UCSD-AML1 (cell line): ENCODE results near the gene MET.
"Not testable (repeated sequence)": the region's sequence is repeated elsewhere in the genome, so short reads cannot be mapped to it uniquely, and the experiment has no call there.

Experiments
- DNase-seq: peaks from one replicate; lab custom pipeline; 2025; ENCODE audit not compliant: unreplicated experiment; lab: John Stamatoyannopoulos, UW

Gene MET

GRCh38 chr7:116697761-116698160 is 25.8 kb downstream of the MET start:
- no peak for DNase-seq

GRCh38 chr7:116698396-116698795 is 26.4 kb downstream of the MET start:
- no peak for DNase-seq

DNA sequence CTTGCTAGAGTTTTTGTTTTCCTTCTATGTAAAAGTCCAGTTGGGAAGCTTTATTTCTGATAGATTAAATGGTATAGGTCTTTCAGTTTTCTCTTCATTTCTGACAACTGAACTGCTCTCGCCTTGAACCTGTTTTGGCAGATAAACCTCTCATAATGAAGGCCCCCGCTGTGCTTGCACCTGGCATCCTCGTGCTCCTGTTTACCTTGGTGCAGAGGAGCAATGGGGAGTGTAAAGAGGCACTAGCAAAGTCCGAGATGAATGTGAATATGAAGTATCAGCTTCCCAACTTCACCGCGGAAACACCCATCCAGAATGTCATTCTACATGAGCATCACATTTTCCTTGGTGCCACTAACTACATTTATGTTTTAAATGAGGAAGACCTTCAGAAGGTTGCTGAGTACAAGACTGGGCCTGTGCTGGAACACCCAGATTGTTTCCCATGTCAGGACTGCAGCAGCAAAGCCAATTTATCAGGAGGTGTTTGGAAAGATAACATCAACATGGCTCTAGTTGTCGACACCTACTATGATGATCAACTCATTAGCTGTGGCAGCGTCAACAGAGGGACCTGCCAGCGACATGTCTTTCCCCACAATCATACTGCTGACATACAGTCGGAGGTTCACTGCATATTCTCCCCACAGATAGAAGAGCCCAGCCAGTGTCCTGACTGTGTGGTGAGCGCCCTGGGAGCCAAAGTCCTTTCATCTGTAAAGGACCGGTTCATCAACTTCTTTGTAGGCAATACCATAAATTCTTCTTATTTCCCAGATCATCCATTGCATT is 27.1 kb downstream of the MET start:
- DNase-seq, result no peak

GRCh38 chr7:116699722-116700120 is 27.7 kb downstream of the MET start:
- no peak for DNase-seq

DNA sequence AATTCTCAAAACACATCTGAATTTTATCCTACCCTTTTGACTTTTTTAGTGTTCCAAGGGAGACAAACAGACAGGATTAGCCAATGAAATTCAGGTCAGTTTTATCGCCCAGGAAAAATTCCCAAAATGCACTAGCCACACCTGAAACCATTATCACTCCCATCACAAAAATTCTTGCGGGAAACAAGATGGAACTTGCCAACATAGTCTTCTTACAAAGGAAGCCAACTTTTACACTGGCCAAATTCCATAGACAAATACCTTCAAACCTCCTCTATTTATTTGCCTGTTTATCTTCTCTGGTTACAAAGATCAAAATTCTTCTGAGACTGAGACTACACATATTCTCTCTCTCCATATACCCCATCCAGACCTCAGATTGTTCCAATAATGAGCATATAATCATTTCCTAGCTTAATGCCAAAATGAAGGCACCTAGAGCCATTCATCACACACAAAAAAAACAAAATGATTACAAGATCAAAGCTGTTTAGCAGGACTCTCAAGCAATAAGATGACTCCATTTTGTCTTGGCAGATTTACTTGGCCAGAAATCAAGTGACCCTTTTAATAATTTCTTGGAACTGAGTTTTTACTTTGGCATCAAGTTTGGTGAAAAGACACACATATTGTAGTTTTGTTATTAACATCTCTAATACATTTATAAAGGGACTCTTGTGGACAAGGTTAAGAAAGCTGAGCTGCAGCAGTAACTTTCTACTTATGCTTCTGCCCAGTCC is 30.2 kb downstream of the MET start:
- DNase-seq, result no peak

DNA sequence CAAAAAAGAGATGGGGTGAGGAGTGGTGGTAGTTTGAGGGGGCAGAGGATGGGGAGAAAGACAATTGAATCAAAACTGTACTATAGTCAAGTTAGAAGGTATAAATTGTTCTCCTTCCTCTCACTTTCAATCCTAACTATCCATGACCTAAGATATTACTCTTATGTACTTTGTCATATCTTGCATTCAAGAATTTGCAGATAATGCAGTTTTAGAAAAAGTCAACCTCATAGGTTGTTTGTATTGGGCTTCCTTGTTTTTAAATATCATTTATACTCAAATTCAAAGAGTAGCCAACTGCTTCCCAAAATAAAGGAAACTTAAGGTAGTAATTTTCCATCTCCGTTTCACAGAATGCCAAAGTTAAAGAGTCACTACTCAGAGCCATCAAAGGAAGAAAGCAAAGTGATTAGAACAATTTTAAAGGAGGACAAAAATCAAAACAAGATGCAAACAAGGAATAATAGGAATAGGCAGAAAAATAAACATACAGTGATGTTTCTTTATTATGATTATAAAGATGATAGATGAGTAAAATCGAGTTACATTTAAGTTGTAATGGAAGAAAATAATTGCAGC is 32.7 kb downstream of the MET start:
- no peak for DNase-seq

DNA sequence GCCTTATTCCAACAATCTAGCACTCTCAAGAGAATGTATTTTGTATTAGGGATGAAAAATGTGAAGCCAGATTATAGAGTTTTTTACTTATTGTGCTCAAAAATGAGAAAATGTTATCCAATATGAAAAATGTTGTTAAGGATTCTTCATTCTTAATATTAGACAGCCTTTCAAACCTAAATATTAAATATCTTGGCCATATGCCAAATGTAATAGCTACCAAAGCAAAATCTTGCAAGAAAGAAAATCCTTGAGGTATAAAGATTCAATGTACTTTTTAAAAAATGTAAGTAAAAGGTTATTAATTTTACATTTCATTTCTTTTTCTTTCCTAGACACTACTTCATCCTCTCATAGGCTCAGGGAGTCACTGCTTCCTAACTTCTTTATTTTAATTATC is 33.4 kb downstream of the MET start:
- DNase-seq, result no peak

DNA sequence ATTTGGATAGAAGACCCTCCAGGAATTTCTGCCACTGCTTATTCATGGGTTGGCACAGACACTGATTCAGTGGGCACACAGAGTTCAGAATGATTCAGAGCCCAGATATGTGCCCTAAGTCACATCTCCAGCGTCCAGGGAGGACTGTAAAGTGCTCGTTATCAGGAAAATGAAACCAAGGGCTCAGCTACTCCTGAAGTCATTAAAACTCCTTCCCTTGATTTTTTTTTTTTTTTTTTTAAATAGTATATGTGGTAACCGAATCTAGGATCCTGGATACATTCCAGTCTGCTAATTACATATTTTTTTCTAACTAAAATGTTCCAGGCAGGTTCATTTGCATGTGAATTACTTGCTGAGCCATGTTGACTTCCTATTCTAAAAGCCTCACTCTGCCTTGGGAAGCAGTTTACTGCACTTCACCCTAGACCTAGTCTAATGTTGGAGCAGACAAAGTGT is 34.7 kb downstream of the MET start:
- DNase-seq, result no peak

DNA sequence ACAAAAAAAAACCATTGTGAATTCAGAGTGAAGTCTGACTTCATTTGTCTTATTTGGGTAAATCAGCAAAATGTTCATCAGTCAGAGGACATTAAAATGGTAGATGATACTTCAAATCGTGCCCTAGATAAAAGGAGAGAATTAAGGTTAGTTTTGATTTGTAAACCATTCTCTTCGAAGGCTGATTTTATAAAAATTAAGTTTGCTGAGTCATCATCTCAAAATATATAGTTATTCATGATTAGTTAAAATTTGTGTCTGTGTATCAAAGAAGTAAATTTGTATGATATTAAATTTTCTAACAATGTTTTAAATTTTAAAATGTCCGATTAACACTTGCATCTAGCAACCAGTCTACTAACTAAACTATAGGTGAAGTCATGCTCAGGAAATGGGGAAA is 35.3 kb downstream of the MET start:
- DNase-seq, result no peak

DNA sequence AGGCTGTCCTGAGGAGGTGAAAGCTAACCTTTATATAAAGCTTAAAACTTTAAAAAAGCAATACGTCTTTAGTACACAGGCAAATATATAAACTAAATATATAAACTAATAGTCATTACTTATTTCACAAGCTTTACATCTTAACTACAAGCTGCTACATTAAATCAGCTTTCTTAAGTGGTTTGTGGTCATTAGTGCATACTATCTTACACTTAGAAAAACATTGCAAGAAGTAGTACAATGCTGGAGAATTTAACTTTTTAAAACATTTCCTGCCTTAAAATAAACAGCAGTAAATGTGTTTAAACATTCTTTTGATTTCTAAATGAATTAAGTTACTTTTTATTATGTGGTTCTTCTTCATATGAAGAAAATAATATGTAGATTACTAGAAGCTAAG is 36.3 kb downstream of the MET start:
- no peak for DNase-seq

DNA sequence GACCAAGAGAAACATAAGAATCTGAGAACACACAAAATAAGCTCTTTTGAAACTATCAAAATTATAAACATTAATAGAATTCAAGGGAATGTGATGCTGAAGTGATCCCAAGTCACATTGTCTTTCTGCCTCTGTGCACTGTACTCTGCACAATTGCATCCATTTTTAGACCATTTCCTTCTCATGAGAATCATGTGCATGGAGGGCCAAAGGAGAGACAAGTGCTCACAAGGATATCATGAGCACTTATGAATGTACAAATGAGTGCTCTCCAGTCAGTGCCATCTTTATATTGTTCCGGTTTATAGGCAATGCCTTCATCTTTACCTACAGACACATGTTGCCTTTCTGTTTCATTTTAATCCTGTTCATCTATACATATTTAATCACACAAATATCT is 36.9 kb downstream of the MET start:
- no peak for DNase-seq

DNA sequence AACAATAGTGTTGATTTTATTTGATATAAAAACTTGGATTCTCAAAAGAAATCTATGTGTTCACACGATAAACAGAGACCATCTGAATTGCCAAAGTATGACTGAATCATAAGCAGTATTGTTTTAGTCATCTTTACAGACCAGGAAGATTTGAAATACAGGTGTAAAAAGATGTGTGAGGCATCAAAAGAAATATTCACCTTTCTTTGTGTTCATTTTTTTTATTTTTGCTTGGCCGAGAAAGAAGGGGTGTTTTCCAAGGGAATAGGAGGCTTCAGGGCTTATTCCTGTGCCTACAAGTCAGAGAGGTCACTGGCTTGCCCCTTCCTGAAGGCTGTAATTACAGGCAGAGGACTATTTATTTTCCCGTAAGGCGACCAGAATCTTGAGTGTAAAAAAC is 37.3 kb downstream of the MET start:
- DNase-seq, result no peak

DNA sequence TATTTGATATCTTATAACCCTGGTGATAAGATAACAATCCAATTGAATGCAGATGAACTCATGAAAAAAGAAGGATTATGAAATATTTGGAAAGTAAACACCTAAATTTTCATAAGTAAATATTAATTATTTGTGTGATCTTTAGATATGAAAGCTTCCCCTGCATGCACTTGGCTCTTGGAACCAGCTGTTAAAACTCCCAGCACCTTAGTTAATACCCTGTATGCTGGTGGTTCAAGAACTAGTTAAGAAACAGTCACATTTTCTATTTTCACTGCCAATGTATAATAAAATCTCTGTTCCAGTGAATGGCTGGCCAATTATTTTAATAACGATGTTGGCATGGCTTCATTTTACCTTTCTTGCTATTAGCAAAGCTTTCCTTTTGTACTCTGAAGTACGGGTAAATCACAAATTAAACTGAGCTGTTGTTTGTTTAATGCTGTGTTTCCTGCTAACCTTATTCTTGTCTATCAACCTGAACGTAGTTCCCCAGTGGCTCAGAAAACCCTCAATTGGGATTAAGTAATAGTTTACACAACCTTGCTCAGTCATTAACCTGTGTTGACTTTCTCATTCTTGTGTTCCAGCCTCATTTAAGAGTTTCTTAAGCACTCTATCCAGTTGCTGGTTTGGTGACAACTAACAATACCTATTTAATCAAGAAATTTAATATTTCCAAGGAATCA is 38.9 kb downstream of the MET start:
- no peak for DNase-seq

GRCh38 chr7:116711790-116712189 is 39.8 kb downstream of the MET start:
- no peak for DNase-seq

DNA sequence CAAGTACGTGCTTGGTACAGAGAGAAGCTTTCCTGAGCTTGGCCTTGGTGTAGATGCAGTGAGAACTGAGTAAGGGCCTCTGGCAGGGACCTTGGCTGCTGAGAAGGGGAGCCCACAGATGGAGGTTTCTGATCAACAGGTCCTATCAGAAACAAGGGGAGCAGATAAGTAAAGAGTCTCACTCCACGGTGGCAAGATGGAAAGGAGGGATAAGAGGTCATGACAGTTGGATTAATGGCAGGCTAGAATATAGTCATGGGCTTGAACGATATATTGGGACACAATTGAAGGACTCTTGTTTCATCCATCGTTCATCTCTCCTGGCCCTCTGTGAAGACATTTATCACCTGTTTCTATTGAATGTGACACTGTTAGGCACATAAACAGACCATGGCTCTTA is 41.5 kb downstream of the MET start:
- DNase-seq, result no peak

GRCh38 chr7:116713918-116714317 is 41.9 kb downstream of the MET start:
- DNase-seq, result no peak

GRCh38 chr7:116715077-116715476 is 43.1 kb downstream of the MET start:
- no peak for DNase-seq

- no peak for DNase-seq
Measured at GRCh38 chr7:116717137-116717536, 45.1 kb downstream of the MET start.

DNA sequence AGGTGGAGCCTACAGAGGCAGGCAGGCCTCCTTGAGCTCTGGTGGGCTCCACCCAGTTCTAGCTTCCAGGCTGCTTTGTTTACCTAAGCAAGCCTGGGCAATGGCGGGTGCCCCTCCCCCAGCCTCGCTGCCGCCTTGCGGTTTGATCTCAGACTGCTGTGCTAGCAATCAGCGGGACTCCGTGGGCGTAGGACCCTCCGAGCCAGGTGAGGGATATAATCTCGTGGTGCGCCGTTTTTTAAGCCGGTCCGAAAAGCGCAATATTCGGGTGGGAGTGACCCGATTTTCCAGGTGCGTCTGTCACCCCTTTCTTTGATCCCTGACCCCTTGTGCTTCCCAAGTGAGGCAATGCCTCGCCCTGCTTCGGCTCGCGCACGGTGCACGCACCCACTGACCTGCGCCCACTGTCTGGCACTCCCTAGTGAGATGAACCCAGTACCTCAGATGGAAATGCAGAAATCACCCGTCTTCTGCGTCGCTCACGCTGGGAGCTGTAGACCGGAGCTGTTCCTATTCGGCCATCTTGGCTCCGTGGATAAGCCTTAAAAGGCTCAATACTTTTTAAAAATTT is 52.0 kb downstream of the MET start:
- not testable (repeated sequence) for DNase-seq

DNA sequence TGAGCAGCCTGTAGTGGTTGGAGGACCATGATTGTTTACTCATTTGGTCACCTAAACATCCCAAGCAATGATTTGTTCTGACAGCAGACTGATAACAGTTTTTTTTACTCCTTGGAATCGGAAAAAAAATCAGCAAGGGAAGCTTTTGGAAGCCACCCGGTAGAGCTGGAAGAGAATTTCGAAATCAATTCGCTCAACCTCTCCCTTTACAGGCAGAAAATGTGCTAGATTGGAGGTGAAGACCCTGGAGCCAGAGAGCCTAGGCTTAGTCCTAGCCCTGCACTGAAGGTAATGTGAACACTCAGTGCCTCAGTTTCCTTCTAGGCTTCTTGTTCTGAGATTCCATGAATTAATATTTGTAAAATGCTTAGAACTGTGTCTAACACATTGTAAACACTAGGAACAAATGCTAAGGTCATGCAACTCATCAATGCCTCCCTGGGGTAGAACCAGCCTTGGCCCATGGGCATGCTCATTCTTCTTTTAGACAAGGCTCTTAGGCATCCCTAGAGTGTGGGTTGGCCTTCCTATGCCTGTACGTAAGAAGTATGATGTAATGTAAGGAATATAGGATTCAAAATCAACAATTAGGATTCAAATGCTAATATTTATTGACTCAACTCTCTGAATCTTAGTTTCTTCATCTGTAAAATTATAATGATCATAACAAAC is 52.7 kb downstream of the MET start:
- DNase-seq, result no peak

DNA sequence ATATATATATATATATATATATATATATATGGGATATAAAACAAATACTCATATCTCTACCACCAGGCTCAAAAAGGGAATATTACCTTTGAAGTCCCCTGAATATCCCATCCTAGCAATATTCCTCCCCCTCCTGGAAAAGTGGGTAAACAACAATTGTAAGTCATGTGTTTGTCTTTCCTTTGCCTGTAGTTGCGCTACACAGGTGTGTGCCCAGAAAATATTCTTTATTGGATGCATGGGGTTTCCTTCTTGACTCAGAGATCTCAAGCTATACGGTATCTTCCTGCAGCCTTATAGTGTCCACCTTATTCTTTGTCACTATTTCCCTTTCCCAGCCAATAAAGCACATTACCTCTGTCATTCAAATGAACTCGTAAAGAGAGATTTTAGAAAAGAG is 54.2 kb downstream of the MET start:
- DNase-seq, result no peak
